ENCODE measurements around the gene OR1F1. TPM values are rescaled to one million over a fixed set of nuclear protein-coding genes. Genes with fewer than 3 reads are reported as not detected.
A peak's percentile ranks its signal among the peaks of the same experiment; 100 is the strongest.

The OR1F1 gene
- total and polyA plus RNA-seq, 9 of the 15 experiments (the other 6 are each of a cell fraction or from before 2014, with no cell fraction given): 0.15 to 0.61 (median 0.35) TPM; not detected in 3

GRCh38 chr16:3173892-3174617 lies 13.9 kb upstream of the OR1F1 start (continued):
- no peak for TF ChIP-seq ZMIZ1 (IDR thresholded peaks at IDR 0.05; ENCODE audit: low read depth in 2 of 2, low read length in 2 of 2)
- no peak for TF ChIP-seq RBM34 (IDR thresholded peaks at IDR 0.05; ENCODE audit: borderline replicate concordance, insufficient read depth, low read length)
- no peak for TF ChIP-seq FUS (optimal IDR thresholded peaks at IDR 0.05; ENCODE audit: low read depth, low read length)
- TF ChIP-seq MXI1 (IDR thresholded peaks at IDR 0.05; ENCODE audit: low read depth, low read length): no peak
- TF ChIP-seq GATAD2B (IDR thresholded peaks at IDR 0.05; ENCODE audit: borderline replicate concordance): no peak
- TF ChIP-seq CEBPZ (IDR thresholded peaks at IDR 0.05; ENCODE audit: borderline replicate concordance, low read depth, low read length): no peak
- no peak for TF ChIP-seq ZNF232 (CRISPR knock-in tag; IDR thresholded peaks at IDR 0.05)
- TF ChIP-seq ZNF263 (CRISPR knock-in tag; IDR thresholded peaks at IDR 0.05; ENCODE audit: borderline replicate concordance): no peak
- no peak for TF ChIP-seq NRF1 (conservative IDR thresholded peaks at IDR 0.05 in 1 of 2, IDR thresholded peaks at IDR 0.05 in 1 of 2)
- peak in 1 of 2 experiments; percentile 42; a peak in 1 of 4 replicates for TF ChIP-seq RCOR1 (IDR thresholded peaks at IDR 0.05; ENCODE audit: borderline replicate concordance in 1 of 2, low read depth in 2 of 2, low read length in 2 of 2)
- TF ChIP-seq NR2F6 (CRISPR knock-in tag; IDR thresholded peaks at IDR 0.05): no peak
- 0 out of 2 replicates have a peak, but pooled peaks have one; percentile 31 for TF ChIP-seq MTA3 (IDR thresholded peaks at IDR 0.05; ENCODE audit: borderline replicate concordance)
- no peak for TF ChIP-seq STAG1 (CRISPR knock-in tag; IDR thresholded peaks at IDR 0.05; ENCODE audit: borderline replicate concordance)
- no peak for TF ChIP-seq ZNF41 (CRISPR knock-in tag; conservative IDR thresholded peaks at IDR 0.05)
- no peak for TF ChIP-seq SREBF2 (CRISPR knock-in tag; IDR thresholded peaks at IDR 0.05)
- no peak for TF ChIP-seq ZBTB26 (CRISPR knock-in tag; IDR thresholded peaks at IDR 0.05)
- TF ChIP-seq GABPA (tag; conservative IDR thresholded peaks at IDR 0.05; ENCODE audit: low read depth): no peak
- no peak for TF ChIP-seq IRF9 (tag; IDR thresholded peaks at IDR 0.05)
- no peak for TF ChIP-seq XRCC4 (IDR thresholded peaks at IDR 0.05; ENCODE audit: extremely low read depth, insufficient read depth, insufficient read length)
